ENCODE measurements around the gene TMEM45A. TPM values are rescaled to one million over a fixed set of nuclear protein-coding genes. Genes with fewer than 3 reads are reported as not detected.
A peak's percentile ranks its signal among the peaks of the same experiment; 100 is the strongest.

The TMEM45A gene
- polyA plus RNA-seq, 1 of the 3 experiments (the other 2 are of a cell fraction), result 6.4 TPM

DNA sequence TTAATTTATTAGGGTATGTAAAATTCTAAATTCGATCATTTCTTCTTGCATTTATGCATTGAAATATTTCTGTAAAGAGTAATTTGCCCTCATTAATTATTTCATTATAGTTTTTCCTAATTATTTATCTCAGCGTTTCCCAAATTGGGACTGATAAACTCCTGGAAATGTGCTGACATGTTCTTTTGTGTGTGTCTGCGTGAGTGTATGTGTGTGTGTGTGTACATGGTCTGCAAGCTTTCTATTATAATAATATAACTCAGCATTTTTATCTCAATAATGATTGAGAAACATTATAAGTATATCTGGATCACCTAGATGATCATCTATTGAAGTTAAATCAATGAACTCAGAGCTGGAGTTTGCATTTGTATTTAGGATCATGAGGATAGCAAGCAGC lies 38.7 kb downstream of the TMEM45A start:
- Histone ChIP-seq H3K36me3 (replicated peaks in 1 of 2; ENCODE audit: control insufficient read depth in 1 of 2, insufficient read depth in 2 of 2, low read length in 1 of 2) (no peaks in the 10 kb centered on the region), H3K4me1 (ENCODE audit: control insufficient read depth in 1 of 2, insufficient read depth in 2 of 2, low read depth in 1 of 2, low read length in 1 of 2) (peaks cover 11 to 20% of the 10 kb centered on the region in 2 experiments; a peak in 3 of 4 replicates), H3K79me2 (ENCODE audit: insufficient read depth) (no peaks in the 10 kb centered on the region), H4K20me1 (ENCODE audit: insufficient read depth) (no peaks in the 10 kb centered on the region), H3K27me3 (ENCODE audit: insufficient read depth) (no peaks in the 10 kb centered on the region), H3K4me2 (no peak overlapping the region), H3K9me3 (no peaks in the 10 kb centered on the region), H3K4me3 (ENCODE audit: low read depth in 2 of 2, low read length in 1 of 2) (no peak overlapping the region), H3K9ac (no peak overlapping the region), H3F3A (replicated peaks; ENCODE audit: insufficient read depth) (peaks cover 14% of the 10 kb centered on the region), H3K27ac (ENCODE audit: low read depth in 2 of 2, low read length in 1 of 2) (no peak overlapping the region), H3K9me2 (no peaks in the 10 kb centered on the region), H2AFZ (ENCODE audit: low read depth) (no peak overlapping the region)
- DNase-seq, result no peak
- TF ChIP-seq GABPA (IDR thresholded peaks at IDR 0.05; ENCODE audit: low read depth) (no peak), TCF12 (IDR thresholded peaks at IDR 0.05) (no peak), MEF2A (IDR thresholded peaks at IDR 0.05; ENCODE audit: borderline replicate concordance, low read depth) (no peak), FOSL2 (IDR thresholded peaks at IDR 0.05; ENCODE audit: borderline replicate concordance, low read depth) (no peak), SMC3 (IDR thresholded peaks at IDR 0.05; ENCODE audit: low read depth, low read length) (no peak)
- TF ChIP-seq, protein P1, sequence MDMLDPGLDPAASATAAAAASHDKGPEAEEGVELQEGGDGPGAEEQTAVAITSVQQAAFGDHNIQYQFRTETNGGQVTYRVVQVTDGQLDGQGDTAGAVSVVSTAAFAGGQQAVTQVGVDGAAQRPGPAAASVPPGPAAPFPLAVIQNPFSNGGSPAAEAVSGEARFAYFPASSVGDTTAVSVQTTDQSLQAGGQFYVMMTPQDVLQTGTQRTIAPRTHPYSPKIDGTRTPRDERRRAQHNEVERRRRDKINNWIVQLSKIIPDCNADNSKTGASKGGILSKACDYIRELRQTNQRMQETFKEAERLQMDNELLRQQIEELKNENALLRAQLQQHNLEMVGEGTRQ (IDR thresholded peaks at IDR 0.05; ENCODE audit: borderline replicate concordance, low read depth, low read length), result no peak
- TF ChIP-seq, protein P2, sequence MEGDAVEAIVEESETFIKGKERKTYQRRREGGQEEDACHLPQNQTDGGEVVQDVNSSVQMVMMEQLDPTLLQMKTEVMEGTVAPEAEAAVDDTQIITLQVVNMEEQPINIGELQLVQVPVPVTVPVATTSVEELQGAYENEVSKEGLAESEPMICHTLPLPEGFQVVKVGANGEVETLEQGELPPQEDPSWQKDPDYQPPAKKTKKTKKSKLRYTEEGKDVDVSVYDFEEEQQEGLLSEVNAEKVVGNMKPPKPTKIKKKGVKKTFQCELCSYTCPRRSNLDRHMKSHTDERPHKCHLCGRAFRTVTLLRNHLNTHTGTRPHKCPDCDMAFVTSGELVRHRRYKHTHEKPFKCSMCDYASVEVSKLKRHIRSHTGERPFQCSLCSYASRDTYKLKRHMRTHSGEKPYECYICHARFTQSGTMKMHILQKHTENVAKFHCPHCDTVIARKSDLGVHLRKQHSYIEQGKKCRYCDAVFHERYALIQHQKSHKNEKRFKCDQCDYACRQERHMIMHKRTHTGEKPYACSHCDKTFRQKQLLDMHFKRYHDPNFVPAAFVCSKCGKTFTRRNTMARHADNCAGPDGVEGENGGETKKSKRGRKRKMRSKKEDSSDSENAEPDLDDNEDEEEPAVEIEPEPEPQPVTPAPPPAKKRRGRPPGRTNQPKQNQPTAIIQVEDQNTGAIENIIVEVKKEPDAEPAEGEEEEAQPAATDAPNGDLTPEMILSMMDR (IDR thresholded peaks at IDR 0.05), result no peak
- ChIA-PET CTCF (interaction anchor here (0.6 kb wide), 1 partner anchor 687 kb away, joined by 3 read pairs; no protein-coding TSS in a partner anchor), POLR2A (no interaction called here)
- 76% methylated on average over 3 of the region's 3 CpGs for WGBS (ENCODE audit: low lambda C conversion rate)

DNA sequence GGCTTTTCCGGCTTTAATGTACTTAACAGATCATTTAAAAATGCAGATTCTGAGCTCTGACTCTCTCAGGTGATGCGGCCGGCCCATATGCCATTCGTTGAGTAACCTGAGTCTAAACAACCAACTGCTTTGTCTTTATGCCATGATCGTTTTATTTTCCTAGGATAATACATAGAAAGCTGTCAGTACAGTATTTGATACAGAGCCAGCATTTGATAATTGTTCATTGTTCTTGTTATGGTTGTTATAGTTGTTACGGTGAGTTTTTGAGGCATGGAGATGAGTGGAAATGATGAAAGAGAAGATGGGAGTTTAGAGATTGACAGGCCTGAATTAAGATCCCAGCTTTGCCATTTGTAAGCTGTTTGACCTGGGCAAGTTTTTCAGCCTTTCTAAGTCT lies 40.0 kb downstream of the TMEM45A start:
- ChIA-PET CTCF (interaction anchor here (0.9 to 1.3 kb wide), 2 partner anchors 130 to 701 kb away, joined by 3 to 4 read pairs; no protein-coding TSS in a partner anchor), POLR2A (no interaction called here)
- H3K9ac ChIP-seq, result no peak overlapping the region
- no peak for DNase-seq
- no peaks in the 10 kb centered on the region for H3K36me3 ChIP-seq (replicated peaks in 1 of 2; ENCODE audit: control insufficient read depth in 1 of 2, insufficient read depth in 2 of 2, low read length in 1 of 2)
- peak overlapping the region; percentile 38 to 68; a peak in 2 of 4 replicates for H3K27ac ChIP-seq (ENCODE audit: low read depth in 2 of 2, low read length in 1 of 2)
- no peak overlapping the region for H2AFZ ChIP-seq (ENCODE audit: low read depth)
- no peaks in the 10 kb centered on the region for H3K79me2 ChIP-seq (ENCODE audit: insufficient read depth)
- no peaks in the 10 kb centered on the region for H3K9me2 ChIP-seq
- no peak overlapping the region for H3K4me3 ChIP-seq (ENCODE audit: low read depth in 2 of 2, low read length in 1 of 2)
- H3K27me3 ChIP-seq (ENCODE audit: insufficient read depth), result no peaks in the 10 kb centered on the region
- peaks cover 14 to 15% of the 10 kb centered on the region in 2 experiments; a peak in 3 of 4 replicates for H3K4me1 ChIP-seq (ENCODE audit: control insufficient read depth in 1 of 2, insufficient read depth in 2 of 2, low read depth in 1 of 2, low read length in 1 of 2)
- H3K4me2 ChIP-seq, result no peak overlapping the region
- 93% methylated on average over 6 of the region's 6 CpGs for WGBS (ENCODE audit: low lambda C conversion rate)
- no peaks in the 10 kb centered on the region for H4K20me1 ChIP-seq (ENCODE audit: insufficient read depth)
- H3F3A ChIP-seq (replicated peaks; ENCODE audit: insufficient read depth), result peaks cover 3% of the 10 kb centered on the region
- TF ChIP-seq MXI1 (IDR thresholded peaks at IDR 0.05; ENCODE audit: low read depth, low read length) (no peak), SMC3 (IDR thresholded peaks at IDR 0.05; ENCODE audit: low read depth, low read length) (no peak), RXRA (IDR thresholded peaks at IDR 0.05; ENCODE audit: borderline replicate concordance, low read depth) (no peak), RFX5 (IDR thresholded peaks at IDR 0.05; ENCODE audit: low read length) (no peak), TCF12 (IDR thresholded peaks at IDR 0.05) (no peak), MEF2A (IDR thresholded peaks at IDR 0.05; ENCODE audit: borderline replicate concordance, low read depth) (no peak), YY1 (IDR thresholded peaks at IDR 0.05; ENCODE audit: low read depth) (no peak), RCOR1 (IDR thresholded peaks at IDR 0.05; ENCODE audit: low read length) (no peak)
- TF ChIP-seq, protein P1 (IDR thresholded peaks at IDR 0.05; ENCODE audit: borderline replicate concordance, low read depth, low read length), result no peak
- TF ChIP-seq, protein P3, sequence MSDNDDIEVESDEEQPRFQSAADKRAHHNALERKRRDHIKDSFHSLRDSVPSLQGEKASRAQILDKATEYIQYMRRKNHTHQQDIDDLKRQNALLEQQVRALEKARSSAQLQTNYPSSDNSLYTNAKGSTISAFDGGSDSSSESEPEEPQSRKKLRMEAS (IDR thresholded peaks at IDR 0.05; ENCODE audit: low read depth), result no peak
- TF ChIP-seq, protein P4, sequence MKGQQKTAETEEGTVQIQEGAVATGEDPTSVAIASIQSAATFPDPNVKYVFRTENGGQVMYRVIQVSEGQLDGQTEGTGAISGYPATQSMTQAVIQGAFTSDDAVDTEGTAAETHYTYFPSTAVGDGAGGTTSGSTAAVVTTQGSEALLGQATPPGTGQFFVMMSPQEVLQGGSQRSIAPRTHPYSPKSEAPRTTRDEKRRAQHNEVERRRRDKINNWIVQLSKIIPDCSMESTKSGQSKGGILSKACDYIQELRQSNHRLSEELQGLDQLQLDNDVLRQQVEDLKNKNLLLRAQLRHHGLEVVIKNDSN (IDR thresholded peaks at IDR 0.05; ENCODE audit: borderline replicate concordance, low read depth), result no peak
- no peaks in the 10 kb centered on the region for H3K9me3 ChIP-seq
